Measurements from ENCODE around the gene PANX2.
"Not testable (repeated sequence)": the region's sequence is repeated elsewhere in the genome, so short reads cannot be mapped to it uniquely, and the experiment has no call there.

Gene PANX2, protein sequence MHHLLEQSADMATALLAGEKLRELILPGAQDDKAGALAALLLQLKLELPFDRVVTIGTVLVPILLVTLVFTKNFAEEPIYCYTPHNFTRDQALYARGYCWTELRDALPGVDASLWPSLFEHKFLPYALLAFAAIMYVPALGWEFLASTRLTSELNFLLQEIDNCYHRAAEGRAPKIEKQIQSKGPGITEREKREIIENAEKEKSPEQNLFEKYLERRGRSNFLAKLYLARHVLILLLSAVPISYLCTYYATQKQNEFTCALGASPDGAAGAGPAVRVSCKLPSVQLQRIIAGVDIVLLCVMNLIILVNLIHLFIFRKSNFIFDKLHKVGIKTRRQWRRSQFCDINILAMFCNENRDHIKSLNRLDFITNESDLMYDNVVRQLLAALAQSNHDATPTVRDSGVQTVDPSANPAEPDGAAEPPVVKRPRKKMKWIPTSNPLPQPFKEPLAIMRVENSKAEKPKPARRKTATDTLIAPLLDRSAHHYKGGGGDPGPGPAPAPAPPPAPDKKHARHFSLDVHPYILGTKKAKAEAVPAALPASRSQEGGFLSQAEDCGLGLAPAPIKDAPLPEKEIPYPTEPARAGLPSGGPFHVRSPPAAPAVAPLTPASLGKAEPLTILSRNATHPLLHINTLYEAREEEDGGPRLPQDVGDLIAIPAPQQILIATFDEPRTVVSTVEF

DNA sequence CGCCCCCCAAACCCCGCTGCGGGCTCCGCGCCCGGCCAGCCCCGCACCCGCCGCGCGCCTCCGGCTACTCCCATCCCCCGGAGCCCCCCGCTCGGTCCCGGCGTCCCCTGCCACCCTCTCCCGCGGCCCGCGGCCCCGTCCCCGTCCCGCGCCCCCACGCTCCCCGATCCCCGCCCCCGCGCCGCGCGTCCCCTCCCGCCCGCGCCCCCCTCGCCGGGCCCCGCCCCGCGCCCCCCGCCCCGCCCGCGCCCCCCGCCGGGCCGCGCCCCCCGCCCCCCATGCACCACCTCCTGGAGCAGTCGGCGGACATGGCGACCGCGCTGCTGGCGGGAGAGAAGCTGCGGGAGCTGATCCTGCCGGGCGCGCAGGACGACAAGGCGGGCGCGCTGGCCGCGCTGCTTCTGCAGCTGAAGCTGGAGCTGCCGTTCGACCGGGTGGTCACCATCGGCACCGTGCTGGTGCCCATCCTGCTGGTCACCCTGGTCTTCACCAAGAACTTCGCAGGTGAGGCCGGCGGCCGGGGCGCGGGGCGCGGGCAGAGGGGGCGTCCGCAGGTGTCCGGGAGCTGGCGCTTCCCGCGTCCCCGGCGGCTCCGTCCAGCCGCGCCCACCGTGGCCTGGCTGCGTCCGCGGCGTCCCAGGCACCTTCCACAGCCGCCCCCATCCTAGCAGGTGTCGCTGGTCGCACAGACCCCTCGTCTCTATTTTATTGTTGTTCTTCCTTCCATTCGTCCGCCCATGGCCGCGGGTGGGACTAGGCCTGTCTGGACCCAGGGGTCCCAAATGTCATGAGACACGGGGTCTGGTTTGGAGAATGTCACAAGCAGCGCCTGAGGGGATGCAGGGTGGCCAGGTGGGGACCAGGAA, at the start of gene PANX2:
Gene PANX2, plus strand, starts transcription at position 279 of the 866 bp plus-strand sequence. Its CDS starts 0 bp downstream, at position 279.
- DNase-seq = no peak

DNA sequence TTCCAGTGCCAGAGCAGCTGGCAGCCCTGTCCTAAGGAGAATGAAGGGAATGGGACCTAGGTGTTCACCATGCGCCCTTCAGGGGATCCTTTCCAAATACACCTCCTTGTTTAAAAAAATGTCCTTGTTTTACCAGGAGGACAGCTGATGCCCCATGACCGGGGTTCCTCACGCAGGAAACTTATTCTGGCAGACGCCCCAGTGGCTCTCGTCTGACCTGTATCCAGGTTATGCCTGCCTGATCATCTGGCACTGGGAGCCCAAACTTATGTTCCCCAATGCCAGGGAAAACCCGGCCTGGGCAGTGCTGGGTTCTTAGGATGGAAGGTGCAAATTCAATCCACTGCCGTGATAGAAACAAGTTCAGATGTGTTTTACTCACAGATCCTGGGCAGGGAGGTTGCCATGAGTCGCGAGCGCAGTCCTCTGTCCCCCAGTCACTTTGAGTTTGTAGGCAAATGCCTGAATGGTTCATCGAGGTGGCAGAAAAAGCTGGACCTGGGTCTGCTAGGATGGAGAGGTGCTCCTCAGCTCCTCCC, 49.3 kb upstream of the PANX2 start:
- DNase-seq = no peak

GRCh38 chr22:50123119-50123518, 47.4 kb upstream of the PANX2 start:
- DNase-seq = no peak

- no peak for DNase-seq
Measured at GRCh38 chr22:50125029-50125428, 45.5 kb upstream of the PANX2 start.

DNA sequence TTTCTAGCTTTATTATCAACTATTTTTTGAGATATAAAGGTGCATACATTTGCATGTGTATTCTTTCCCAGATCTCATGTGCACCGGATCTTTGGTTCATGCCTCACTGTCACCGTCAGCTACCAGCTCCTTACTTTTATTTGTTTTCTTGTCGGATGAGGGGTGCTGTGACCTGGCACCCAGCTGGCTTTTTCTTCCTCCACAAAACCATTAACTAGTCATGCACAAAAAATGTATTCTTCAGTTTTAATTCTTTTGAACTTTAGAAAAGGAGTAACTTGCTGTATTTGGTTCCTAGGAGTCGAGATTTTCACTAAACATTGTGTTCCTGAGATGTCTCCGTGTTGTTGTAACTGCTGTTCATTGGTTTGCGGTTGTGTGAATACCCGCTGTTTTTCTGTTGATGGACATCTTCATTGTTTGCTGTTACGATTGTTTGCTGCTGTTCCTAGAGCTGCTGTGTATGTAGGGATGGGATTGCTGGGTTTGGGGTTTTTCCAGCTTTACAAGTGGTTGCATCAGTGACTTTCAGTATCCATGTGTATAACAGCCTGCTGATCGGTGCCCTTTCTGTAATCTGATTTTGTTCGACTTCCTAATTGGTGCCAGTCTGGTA, 41.3 kb upstream of the PANX2 start:
- no peak for DNase-seq

GRCh38 chr22:50131894-50132293, 38.6 kb upstream of the PANX2 start:
- DNase-seq = no peak

- DNase-seq = no peak
Measured at GRCh38 chr22:50134481-50134880, 36.0 kb upstream of the PANX2 start.

GRCh38 chr22:50136581-50137015, 33.9 kb upstream of the PANX2 start:
- peak; percentile 22 for DNase-seq

- DNase-seq = not testable (repeated sequence)
Measured at GRCh38 chr22:50137277-50137676, 33.3 kb upstream of the PANX2 start.

GRCh38 chr22:50138041-50138440, 32.5 kb upstream of the PANX2 start:
- DNase-seq = no peak

DNA sequence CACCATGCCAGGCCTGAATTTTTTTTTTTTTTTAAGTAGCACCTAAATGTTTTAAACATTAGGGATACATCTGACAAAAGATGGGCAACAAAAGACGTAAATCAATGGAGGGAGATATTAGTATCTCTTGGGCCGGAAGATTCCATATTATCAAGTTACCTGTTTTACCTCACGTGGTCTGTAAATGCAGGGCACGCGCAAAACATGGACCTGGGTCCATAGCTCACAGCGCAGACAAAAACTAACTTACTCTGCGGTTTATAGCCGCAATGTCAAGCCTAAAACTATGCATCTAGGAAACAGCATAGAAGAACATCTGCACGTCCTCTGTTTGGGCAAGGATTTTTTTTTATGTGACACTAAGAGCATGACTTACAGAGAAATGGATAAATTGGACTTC, 31.5 kb upstream of the PANX2 start:
- no peak for DNase-seq

GRCh38 chr22:50139843-50140415, 30.6 kb upstream of the PANX2 start:
- DNase-seq = no peak

- no peak for DNase-seq
Measured at GRCh38 chr22:50140615-50141014, 29.9 kb upstream of the PANX2 start.

- no peak for DNase-seq
Measured at GRCh38 chr22:50141462-50141861, 29.1 kb upstream of the PANX2 start.

DNA sequence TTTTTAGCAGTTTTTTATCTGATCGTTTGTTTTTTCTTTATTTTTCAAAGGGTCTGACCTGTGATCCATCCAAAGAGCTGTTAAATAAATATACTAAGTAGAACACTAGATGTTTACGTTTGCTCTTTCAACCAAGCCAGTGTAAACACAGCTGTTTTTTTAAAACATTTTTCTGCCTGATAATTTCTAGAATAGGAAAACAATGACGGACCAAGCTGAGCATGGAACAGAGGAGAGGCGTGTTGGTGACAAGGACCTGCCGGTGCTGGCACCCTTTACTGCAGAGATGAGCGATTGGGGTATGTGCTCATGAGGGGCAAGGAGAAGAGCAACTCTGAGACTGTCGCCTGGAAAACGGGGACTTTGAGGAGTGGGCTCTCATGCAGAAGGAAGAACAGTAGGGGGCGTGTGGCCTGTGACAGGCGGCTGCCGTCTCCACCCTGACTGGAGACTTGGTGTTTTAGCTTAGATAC, 28.6 kb upstream of the PANX2 start:
- DNase-seq = no peak

DNA sequence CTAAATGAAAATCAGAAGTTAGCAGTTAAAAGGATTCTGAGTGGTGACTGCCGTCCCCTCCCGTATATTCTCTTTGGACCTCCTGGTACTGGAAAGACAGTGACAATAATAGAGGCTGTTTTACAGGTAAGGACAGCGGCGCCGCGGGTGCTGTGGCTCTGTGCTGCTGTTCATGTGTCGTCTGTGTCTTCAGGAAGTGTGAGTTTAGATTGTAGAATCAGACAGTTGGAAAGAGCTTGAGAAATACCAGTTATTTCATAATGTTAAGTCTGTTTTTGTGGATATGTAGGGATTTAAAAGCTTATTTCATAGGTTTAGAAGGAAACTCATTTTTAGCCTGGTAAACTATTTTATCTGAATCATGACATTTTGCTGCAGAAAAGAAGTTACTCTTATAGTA, 27.4 kb upstream of the PANX2 start:
- no peak for DNase-seq

DNA sequence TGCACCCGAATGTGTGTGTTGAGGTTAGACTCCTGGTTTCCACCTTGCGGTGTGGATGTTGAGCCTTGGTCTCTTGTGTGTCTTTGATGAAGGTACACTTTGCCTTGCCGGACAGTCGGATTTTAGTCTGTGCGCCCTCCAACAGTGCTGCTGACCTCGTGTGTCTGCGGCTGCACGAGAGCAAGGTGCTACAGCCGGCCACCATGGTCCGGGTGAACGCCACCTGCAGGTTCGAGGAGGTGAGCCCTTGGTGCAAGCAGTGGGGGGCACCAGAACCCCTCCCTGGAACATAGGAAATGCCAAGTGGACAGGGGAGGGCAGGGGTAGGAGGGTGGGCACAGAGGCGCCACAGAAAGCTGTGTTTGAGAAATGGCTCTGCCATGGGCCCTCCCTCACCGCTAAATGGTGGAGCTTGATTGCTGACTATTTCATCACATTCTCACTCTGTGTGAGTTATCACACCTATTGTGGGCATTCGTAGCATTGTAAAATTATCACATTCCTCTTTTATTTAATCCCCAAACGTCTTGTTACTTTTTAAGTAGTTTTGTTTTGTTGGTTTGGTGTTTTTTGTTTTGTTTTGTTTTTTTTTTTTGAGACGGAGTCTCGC, 26.4 kb upstream of the PANX2 start:
- DNase-seq = no peak

GRCh38 chr22:50145721-50146438, 24.7 kb upstream of the PANX2 start:
- DNase-seq = no peak

DNA sequence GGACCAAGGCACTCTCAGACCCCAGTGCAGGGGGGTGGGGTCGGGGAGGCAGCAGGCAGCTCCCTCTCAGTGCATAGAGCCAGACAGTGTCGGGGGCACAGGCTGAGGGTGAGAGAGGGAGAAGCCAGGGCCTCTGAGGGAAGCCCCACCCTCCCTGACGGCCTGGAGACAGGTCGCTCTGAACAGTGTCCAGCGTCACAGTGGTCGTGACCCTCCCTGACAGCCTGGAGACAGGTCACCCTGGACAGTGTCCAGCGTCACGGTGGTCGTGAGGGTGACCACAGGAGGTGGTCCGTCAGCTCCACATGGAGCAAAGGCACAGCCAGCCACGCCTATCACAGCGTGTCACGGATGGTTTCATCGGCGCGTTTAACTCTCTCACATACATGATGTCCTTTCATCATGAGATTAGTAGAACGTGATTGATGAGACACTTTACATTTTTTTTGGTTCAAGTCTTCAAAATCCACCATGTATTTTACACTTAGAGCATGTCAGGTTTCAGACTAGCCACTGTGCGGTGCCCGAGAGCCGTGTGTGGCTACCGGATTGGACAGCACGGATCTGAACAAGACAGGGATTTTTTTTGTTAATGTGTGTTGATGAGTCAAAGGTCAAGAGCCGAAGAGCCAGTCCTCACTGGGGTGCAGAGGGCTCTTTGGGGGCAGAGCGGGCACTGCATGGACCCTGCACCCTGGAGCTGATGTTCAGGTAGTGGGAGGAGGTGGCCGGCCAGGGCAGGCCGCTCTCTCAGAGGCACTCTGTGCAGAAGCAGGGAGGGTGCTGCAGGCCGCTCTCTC, 23.9 kb upstream of the PANX2 start:
- DNase-seq = peak; percentile 22

All from NCI-H524 treated with DMSO at 0.1 percent for 48 hours (cell line).